Parathyroid adenoma (tissue), 2 donors: ENCODE data around the gene TMEM164.

ENCODE experiments used
- H2AFZ ChIP-seq: fragments of 300-600 bp; sonication (generic); one replicate; pipeline ENCODE4 v1.7.0; 2017; ENCODE audit warnings: antibody characterized with exemption, mild to moderate bottlenecking
- H3K27ac ChIP-seq: fragments of 300-600 bp; sonication (generic); one replicate; pipeline ENCODE4 v1.7.0; 2017
- H3K27me3 ChIP-seq: fragments of 300-600 bp; sonication (generic); one replicate; pipeline ENCODE4 v1.7.0; 2017; ENCODE audit warnings: low read length; ENCODE audit not compliant: control insufficient read depth, insufficient read depth
- H3K36me3 ChIP-seq: fragments of 300-600 bp; sonication (generic); one replicate; pipeline ENCODE4 v1.7.0; 2017; ENCODE audit warnings: low read length; ENCODE audit not compliant: control insufficient read depth, insufficient read depth
- H3K4me1 ChIP-seq: fragments of 300-600 bp; sonication (generic); one replicate; pipeline ENCODE4 v1.7.0; 2017; ENCODE audit warnings: control low read depth
- H3K4me2 ChIP-seq: fragments of 300-600 bp; sonication (generic); one replicate; pipeline ENCODE4 v1.7.0; 2017; ENCODE audit warnings: low read length
- H3K4me3 ChIP-seq: fragments of 300-600 bp; sonication (generic); one replicate; pipeline ENCODE4 v1.7.0; 2017; ENCODE audit warnings: low read depth, low read length
- H3K79me2 ChIP-seq: fragments of 300-600 bp; sonication (generic); one replicate; pipeline ENCODE4 v1.7.0; 2017; ENCODE audit warnings: control low read depth
- H3K9ac ChIP-seq: fragments of 300-600 bp; sonication (generic); one replicate; pipeline ENCODE4 v1.7.0; 2017; ENCODE audit warnings: mild to moderate bottlenecking
- H3K9me3 ChIP-seq: fragments of 300-600 bp; sonication (generic); one replicate; pipeline ENCODE4 v1.7.0; 2017; ENCODE audit warnings: low read length; ENCODE audit not compliant: control insufficient read depth
- TF ChIP-seq, protein P1 (sequence below): fragments of 300-600 bp; sonication (generic); IDR thresholded peaks from one replicate; pipeline ENCODE4 v1.7.0; 2017; ENCODE audit warnings: antibody characterized with exemption, mild to moderate bottlenecking
- donor health status: primary hyperparathyroidism.

The TMEM164 gene

DNA sequence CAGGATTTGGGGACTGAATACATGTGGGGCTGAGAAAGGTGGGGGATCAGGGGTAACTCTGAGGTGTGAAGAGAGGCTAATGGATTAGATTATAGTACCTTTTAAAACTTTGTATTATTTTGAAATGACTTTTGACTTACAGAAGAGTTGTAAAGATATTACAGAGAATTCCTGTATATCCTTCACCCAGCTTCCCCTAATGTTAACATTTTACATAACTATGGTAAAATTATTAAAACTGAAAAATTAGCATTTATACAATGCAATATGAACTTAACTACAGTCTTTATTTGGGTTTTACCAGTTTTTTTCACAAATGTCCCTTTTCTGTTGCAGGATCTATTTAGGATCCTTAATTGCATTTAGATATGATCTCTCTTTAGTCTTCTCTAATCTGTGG lies 57.4 kb downstream of the TMEM164 start:
- H3K4me3 ChIP-seq = no peak overlapping the region
- H3K27me3 ChIP-seq = no peaks in the 10 kb centered on the region
- peaks cover under 1% of the 10 kb centered on the region for H3K79me2 ChIP-seq
- TF ChIP-seq, protein P1, sequence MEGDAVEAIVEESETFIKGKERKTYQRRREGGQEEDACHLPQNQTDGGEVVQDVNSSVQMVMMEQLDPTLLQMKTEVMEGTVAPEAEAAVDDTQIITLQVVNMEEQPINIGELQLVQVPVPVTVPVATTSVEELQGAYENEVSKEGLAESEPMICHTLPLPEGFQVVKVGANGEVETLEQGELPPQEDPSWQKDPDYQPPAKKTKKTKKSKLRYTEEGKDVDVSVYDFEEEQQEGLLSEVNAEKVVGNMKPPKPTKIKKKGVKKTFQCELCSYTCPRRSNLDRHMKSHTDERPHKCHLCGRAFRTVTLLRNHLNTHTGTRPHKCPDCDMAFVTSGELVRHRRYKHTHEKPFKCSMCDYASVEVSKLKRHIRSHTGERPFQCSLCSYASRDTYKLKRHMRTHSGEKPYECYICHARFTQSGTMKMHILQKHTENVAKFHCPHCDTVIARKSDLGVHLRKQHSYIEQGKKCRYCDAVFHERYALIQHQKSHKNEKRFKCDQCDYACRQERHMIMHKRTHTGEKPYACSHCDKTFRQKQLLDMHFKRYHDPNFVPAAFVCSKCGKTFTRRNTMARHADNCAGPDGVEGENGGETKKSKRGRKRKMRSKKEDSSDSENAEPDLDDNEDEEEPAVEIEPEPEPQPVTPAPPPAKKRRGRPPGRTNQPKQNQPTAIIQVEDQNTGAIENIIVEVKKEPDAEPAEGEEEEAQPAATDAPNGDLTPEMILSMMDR = no peak
- H3K4me2 ChIP-seq = no peak overlapping the region
- no peak overlapping the region for H2AFZ ChIP-seq
- no peaks in the 10 kb centered on the region for H3K4me1 ChIP-seq
- H3K9ac ChIP-seq = no peak overlapping the region
- H3K9me3 ChIP-seq = no peaks in the 10 kb centered on the region
- H3K36me3 ChIP-seq = no peaks in the 10 kb centered on the region
- H3K27ac ChIP-seq = no peak overlapping the region

DNA sequence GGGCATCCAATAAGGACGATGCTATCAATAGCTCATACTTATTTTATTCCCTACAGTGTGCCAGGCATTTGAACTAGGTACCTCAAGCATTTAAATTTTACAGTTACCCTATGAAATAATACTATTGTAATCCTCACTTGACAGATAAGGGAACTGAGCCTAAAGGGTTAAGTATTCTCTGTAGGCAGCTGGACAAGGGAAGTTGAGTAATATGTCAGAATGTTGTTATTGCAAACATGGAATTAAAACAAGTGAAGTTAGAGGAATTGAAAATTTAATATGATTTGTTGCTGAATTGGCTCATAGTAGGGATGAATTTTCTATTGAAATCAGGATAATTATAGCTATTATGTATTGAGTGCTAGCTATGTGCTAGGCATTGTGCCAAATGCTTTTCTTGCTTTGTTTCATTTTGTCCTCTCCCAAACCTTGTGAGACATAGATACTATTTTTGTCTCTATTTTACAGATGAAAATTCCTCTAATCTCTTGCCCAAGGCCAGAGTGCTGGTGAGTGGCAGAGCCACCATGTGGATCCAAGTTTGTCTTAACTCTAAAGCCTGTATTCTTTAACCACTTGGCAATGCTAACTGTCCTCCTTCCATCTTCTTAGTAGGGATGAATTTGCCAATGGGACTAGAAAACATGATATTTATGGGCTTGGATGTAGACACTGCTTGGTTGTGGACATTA lies 58.1 kb downstream of the TMEM164 start:
- Histone ChIP-seq H3K79me2 (no peaks in the 10 kb centered on the region), H3K9ac (no peak overlapping the region), H2AFZ (no peak overlapping the region), H3K27me3 (no peaks in the 10 kb centered on the region), H3K4me1 (no peaks in the 10 kb centered on the region), H3K27ac (no peak overlapping the region), H3K36me3 (no peaks in the 10 kb centered on the region), H3K4me2 (no peak overlapping the region), H3K4me3 (no peak overlapping the region), H3K9me3 (no peaks in the 10 kb centered on the region)
- TF ChIP-seq, protein P1 = no peak

DNA sequence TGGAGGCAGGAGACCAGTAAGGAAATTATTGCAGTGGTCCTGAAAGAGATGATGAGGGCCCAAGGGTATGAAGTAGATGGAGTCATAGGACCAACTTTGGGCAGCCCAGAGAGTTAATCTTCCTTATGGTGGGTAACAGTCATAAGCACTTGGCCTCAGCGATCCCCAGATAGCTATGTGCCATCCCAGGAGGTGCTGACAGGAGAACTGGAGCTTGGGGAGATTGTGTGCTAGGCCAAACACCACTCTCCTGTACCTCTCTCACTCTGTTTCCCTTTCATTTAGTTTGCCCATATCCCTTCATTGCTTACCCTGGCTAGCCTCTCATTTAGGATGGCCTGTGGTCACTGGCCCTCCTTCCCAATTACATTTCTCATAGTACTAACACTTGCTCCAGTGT lies 60.0 kb downstream of the TMEM164 start:
- H3K4me3 ChIP-seq = no peak overlapping the region
- TF ChIP-seq, protein P1 = no peak
- H3K4me2 ChIP-seq = no peak overlapping the region
- H3K9me3 ChIP-seq = no peaks in the 10 kb centered on the region
- no peak overlapping the region for H3K27ac ChIP-seq
- H3K9ac ChIP-seq = no peak overlapping the region
- H2AFZ ChIP-seq = no peak overlapping the region
- H3K4me1 ChIP-seq = no peaks in the 10 kb centered on the region
- no peaks in the 10 kb centered on the region for H3K36me3 ChIP-seq
- no peaks in the 10 kb centered on the region for H3K27me3 ChIP-seq
- no peaks in the 10 kb centered on the region for H3K79me2 ChIP-seq

DNA sequence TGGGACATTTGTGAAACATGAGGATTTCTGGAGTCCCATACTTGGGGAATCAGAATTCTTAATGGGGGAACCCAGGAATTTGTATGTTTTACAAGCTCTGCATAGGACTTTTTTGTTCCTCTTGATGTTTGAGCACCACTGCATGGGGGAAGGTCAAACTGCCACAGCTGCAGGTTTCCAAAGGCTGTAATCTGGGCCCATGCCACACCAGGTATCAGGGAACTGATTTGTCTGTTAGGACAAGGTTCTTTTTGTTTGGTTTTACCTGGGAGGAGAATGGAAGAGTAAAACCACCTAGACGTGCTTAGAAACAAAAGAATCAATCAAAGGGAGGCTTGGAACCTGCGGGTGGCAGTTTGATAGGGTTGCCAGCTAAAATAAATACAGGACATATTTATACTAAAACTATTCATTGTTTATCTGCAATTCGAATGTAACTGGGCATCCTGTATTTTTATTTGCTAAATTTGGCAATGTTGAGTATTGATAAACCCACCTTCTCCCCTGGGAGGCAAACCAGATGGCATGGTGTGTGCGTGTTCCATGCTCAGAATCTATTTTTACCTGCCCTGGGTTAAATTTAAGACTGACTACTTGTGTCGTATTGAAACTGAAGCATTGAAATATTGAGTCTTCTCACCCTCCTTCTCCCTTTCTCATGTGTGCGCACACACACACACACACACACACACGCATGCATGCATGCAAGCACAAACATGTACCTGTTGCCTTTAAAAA lies 63.7 kb downstream of the TMEM164 start:
- H3K4me3 ChIP-seq = no peak overlapping the region
- H3K79me2 ChIP-seq = no peaks in the 10 kb centered on the region
- H3K9ac ChIP-seq = no peak overlapping the region
- no peaks in the 10 kb centered on the region for H3K9me3 ChIP-seq
- H3K27ac ChIP-seq = no peak overlapping the region
- TF ChIP-seq, protein P1 = no peak
- H3K36me3 ChIP-seq = no peaks in the 10 kb centered on the region
- H2AFZ ChIP-seq = no peak overlapping the region
- no peaks in the 10 kb centered on the region for H3K27me3 ChIP-seq
- no peaks in the 10 kb centered on the region for H3K4me1 ChIP-seq
- no peak overlapping the region for H3K4me2 ChIP-seq
